ENCODE data around the gene EDDM13.
"Not testable (repeated sequence)": the region's sequence is repeated elsewhere in the genome, so short reads cannot be mapped to it uniquely, and the experiment has no call there.

The EDDM13 gene

DNA sequence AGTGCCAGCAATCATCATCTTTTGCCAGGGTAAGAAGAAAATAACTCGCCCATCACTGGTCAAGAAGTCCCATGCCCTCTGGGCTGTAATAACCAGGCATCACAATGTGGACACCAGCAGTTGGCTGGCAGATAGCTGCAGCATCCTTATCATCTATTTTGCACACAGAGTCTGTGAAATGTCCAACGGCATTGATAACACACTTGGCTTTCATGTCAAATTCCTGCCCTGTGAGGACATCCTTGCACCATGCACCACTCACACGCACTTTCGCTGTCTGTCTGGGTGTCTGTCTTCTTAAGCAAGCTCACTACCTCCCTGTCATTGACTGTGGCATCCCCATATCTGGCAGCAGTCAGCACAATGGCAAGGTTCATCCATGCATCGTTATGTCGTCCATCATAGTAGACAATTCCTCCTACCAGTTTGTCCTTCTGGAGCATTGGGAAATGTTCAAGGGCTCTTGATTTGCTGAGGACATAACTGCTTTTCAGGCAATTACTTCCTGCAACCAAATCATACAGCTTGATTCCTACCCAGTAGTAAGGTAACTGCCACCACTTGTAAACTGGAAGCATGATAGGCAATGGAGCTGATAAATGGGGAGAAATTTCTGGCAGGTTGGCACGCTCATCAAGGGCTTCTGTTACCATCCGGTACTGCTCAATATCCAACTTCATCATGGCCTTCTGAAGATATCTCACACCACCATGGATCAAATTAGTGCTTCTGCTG, 48.9 kb downstream of the EDDM13 start:
- TF ChIP-seq, protein P1, sequence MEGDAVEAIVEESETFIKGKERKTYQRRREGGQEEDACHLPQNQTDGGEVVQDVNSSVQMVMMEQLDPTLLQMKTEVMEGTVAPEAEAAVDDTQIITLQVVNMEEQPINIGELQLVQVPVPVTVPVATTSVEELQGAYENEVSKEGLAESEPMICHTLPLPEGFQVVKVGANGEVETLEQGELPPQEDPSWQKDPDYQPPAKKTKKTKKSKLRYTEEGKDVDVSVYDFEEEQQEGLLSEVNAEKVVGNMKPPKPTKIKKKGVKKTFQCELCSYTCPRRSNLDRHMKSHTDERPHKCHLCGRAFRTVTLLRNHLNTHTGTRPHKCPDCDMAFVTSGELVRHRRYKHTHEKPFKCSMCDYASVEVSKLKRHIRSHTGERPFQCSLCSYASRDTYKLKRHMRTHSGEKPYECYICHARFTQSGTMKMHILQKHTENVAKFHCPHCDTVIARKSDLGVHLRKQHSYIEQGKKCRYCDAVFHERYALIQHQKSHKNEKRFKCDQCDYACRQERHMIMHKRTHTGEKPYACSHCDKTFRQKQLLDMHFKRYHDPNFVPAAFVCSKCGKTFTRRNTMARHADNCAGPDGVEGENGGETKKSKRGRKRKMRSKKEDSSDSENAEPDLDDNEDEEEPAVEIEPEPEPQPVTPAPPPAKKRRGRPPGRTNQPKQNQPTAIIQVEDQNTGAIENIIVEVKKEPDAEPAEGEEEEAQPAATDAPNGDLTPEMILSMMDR (IDR thresholded peaks at IDR 0.05; ENCODE audit: insufficient read depth, low read depth, low read length, missing control alignments), result no peak
- no peak for DNase-seq (ENCODE audit: low read depth)
- no peak overlapping the region for H3K4me3 ChIP-seq (ENCODE audit: low read depth, low read length)

DNA sequence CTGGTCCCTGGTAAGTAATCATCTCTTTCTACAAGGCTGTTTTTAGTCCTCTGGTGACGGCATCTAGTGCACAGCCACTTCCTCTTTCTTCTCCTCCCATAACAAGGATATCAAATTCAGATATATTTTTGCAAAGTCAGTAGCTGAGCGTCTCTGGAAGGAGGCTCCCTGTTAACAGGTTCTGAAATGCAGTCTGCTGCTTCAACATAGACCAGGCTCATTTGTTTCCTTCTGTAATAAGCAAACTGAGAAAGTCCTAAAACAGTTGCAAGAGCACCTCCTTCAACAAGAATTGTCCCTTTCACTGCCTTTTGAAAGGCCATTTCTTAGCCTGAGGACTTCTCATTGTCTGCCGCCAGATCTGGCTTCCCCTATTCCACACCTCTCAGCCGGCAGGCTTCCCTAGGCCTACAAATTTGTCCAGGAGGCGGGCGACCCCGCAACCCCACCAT, 49.5 kb downstream of the EDDM13 start:
- TF ChIP-seq, protein P1 (IDR thresholded peaks at IDR 0.05; ENCODE audit: insufficient read depth, low read depth, low read length, missing control alignments), result no peak
- DNase-seq (ENCODE audit: low read depth), result no peak
- no peak overlapping the region for H3K4me3 ChIP-seq (ENCODE audit: low read depth, low read length)

DNA sequence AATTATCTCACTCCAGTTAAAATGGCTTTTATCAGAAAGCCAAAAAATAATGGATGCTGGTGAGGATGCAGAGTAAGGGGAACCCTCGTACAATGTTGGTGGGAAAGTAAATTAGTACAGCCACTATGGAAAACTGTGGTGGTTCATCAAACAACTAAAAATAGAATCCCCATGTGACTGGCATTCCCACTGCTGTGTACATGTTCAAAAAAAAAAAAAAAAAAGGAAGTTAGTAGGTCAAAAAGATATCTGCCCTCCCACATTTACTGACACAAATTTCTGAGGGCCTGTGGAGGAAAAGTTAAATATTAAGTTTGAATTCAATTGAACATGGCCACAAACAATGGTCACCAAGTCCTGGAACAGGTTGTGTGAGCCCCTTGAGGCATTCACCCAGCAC, 51.9 kb downstream of the EDDM13 start:
- TF ChIP-seq, protein P1 (IDR thresholded peaks at IDR 0.05; ENCODE audit: insufficient read depth, low read depth, low read length, missing control alignments), result no peak
- H3K4me3 ChIP-seq (ENCODE audit: low read depth, low read length), result no peak overlapping the region
- DNase-seq (ENCODE audit: low read depth), result no peak

DNA sequence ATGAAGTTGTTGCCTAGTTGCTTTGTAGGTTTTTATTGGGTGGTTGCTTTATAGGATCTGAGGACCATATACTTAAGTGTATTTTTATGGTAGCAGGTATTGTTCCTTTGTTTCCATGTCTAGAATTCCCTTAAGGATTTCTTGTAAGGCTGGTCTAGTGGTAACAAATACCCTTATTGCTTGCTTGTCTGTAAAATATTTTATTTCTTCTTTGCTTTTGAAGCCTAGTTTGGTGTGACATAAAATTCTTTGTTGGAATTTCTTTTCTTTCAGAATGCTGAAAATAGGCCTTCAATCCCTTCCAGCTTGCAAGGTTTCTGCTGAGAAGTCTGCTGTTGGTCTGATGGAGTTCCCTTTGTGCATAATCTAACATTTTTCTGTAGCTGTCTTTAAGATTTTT, 60.1 kb downstream of the EDDM13 start:
- TF ChIP-seq, protein P1 (IDR thresholded peaks at IDR 0.05; ENCODE audit: insufficient read depth, low read depth, low read length, missing control alignments), result no peak
- no peak for DNase-seq (ENCODE audit: low read depth)
- no peak overlapping the region for H3K4me3 ChIP-seq (ENCODE audit: low read depth, low read length)

DNA sequence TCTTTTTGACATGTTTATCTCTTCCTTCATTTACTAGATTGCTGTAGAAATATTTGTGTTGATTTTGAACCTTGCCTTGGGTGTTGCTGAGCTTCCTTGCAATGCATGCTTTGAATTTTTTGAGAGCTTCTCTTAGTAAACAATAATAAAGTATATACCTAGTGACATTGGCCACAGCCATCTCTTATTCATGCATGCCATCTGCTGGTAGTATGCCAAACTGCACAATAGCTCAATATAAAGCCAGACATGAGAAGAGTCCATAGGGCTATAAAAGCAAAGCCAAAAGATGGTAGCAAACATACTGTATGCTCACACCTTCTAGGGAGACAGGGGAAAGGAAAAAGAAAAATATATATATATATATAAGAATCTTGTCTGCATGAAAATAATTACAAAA, 61.0 kb downstream of the EDDM13 start:
- TF ChIP-seq, protein P1 (IDR thresholded peaks at IDR 0.05; ENCODE audit: insufficient read depth, low read depth, low read length, missing control alignments), result peak; percentile 79
- DNase-seq (ENCODE audit: low read depth), result peak; percentile 63
- no peak overlapping the region for H3K4me3 ChIP-seq (ENCODE audit: low read depth, low read length)

DNA sequence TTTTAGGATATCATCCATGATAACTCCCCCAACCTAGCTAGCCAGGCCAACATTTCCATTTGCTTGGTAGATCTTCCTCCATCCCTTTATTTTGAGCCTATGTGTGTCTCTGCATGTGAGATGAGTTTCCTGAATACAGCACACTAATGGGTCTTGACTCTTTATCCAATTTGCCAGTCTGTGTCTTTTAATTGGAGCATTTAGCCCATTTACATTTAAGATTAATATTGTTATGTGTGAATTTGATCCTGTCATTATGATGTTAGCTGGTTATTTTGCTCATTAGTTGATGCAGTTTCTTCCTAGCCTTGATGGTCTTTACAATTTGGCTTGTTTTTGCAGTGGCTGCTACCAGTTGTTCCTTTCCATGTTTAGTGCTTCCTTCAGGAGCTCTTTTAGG, 62.8 kb downstream of the EDDM13 start:
- H3K4me3 ChIP-seq (ENCODE audit: low read depth, low read length); DNase-seq (ENCODE audit: low read depth): not testable (repeated sequence)

DNA sequence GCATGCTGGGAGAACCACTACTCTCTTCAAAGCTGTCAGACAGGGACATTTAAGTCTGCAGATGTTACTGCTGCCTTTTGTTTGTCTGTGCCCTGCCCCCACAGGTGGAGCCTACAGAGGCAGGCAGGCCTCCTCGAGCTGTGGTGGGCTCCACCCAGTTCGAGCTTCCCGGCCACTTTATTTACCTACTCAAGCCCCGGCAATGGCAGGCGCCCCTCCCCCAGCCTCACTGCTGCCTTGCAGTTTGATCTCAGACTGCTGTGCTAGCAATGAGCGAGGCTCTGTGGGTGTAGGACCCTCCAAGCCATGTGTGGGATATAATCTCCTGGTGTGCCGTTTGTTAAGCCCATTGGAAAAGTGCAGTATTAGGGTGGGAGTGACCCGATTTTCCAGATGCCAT, 64.5 kb downstream of the EDDM13 start:
- H3K4me3 ChIP-seq (ENCODE audit: low read depth, low read length); DNase-seq (ENCODE audit: low read depth): not testable (repeated sequence)

DNA sequence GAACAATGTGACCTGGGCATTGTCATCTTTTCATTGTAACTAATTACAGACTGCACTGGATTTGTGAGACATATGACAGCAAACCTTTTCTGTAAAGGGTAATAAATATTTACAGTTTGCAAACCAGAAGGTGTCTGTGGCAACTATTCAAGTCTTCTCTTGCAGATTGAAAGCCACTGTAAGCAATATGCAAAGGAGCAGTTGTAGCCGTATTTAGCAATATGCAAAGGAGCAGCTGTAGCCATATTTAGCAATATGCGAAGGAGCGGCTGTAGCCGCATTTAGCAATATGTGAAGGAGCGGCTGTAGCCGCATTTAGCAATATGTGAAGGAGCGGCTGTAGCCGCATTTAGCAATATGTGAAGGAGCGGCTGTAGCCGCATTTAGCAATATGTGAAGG, 66.5 kb downstream of the EDDM13 start:
- not testable (repeated sequence) for H3K4me3 ChIP-seq (ENCODE audit: low read depth, low read length); DNase-seq (ENCODE audit: low read depth)
